DND-41 (cell line): Measurements from ENCODE around the gene PIK3C2A.

Source experiments
- ATAC-seq: fragments of 200-7000 bp; cut with Tn5 transposase; 3 replicates; pipeline ENCODE4 v1.9.1; 2021; ENCODE audit warnings: low read depth; ENCODE audit not compliant: insufficient read depth
- DNase-seq: peaks from one replicate; pipeline ENCODE4 v3.0.0-alpha.2; 2020
- H2AFZ ChIP-seq: 2 replicates; pipeline ENCODE4 v1.6.0; 2012; ENCODE audit warnings: low read depth, low read length
- H3K27ac ChIP-seq: 2 replicates; pipeline ENCODE4 v1.5.1; 2012; ENCODE audit warnings: low read length, inconsistent platforms
- H3K27me3 ChIP-seq: fragments of 200-600 bp; sonication (generic); 2 replicates; pipeline ENCODE4 v1.6.0; 2012; ENCODE audit warnings: low read length, mild to moderate bottlenecking, inconsistent platforms; ENCODE audit not compliant: insufficient read depth, poor library complexity
- H3K36me3 ChIP-seq: 2 replicates; pipeline ENCODE4 v1.5.1; 2012; ENCODE audit warnings: low read length, inconsistent platforms; ENCODE audit not compliant: insufficient read depth
- H3K4me1 ChIP-seq: 2 replicates; pipeline ENCODE4 v1.5.1; 2012; ENCODE audit warnings: mild to moderate bottlenecking, low read length; ENCODE audit not compliant: insufficient read depth
- H3K4me2 ChIP-seq: 2 replicates; pipeline ENCODE4 v1.6.0; 2012; ENCODE audit warnings: mild to moderate bottlenecking, moderate library complexity, low read length, inconsistent platforms; ENCODE audit not compliant: insufficient read depth
- H3K4me3 ChIP-seq, 2 experiments: fragments of 200-600 bp in 1 of 2; shearing (Covaris generic) in 1 of 2; 2 replicates each; pipeline ENCODE4 v1.5.1; 2012 to 2016; ENCODE audit warnings: inconsistent platforms in 2 of 2, low read length in 2 of 2, mild to moderate bottlenecking in 2 of 2, low read depth in 1 of 2, moderate library complexity in 1 of 2
- H3K79me2 ChIP-seq: 2 replicates; pipeline ENCODE4 v1.6.0; 2012; ENCODE audit warnings: low read length, inconsistent platforms; ENCODE audit not compliant: insufficient read depth
- H3K9ac ChIP-seq: 2 replicates; pipeline ENCODE4 v1.6.0; 2012; ENCODE audit warnings: low read depth, mild to moderate bottlenecking, inconsistent platforms, low read length, moderate library complexity
- H3K9me3 ChIP-seq: 2 replicates; pipeline ENCODE4 v1.5.1; 2012; ENCODE audit warnings: low read length, moderate library complexity, mild to moderate bottlenecking, inconsistent platforms; ENCODE audit not compliant: insufficient read depth, severe bottlenecking
- H4K20me1 ChIP-seq: 2 replicates; pipeline ENCODE4 v1.6.0; 2012; ENCODE audit warnings: low read length; ENCODE audit not compliant: insufficient read depth
- EZH2 ChIP-seq: IDR thresholded peaks from 3 replicates; pipeline ENCODE4 v1.6.1; 2012; ENCODE audit warnings: borderline replicate concordance, low read depth, mild to moderate bottlenecking, moderate library complexity, low read length, inconsistent platforms; ENCODE audit not compliant: severe bottlenecking
- TF ChIP-seq, protein P1 (sequence below): IDR thresholded peaks from 2 replicates; pipeline ENCODE4 v1.5.1; 2012; ENCODE audit warnings: borderline replicate concordance, low read length, moderate library complexity, mild to moderate bottlenecking; ENCODE audit not compliant: poor library complexity, severe bottlenecking; ENCODE audit errors: extremely low read depth

PIK3C2A gene

DNA sequence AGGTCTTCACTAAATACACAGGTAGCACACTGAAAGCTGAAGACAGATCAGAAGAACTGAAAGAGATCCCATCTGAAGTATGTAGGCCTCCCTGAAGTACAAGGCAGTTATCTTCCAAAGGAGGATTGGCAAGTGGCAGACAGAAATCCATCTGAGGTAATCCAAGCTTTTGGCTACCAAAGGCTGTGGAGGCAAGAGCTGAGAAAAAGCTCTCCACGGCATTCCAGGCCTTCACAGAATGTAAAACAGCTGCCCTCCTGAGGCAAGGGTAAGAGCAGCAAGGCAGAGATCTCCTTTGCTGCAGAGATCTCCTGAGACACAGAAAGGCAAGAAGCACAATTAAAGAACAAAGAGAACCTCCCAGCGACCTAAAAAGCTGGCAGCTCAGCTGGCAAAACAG is 19.1 kb downstream of the PIK3C2A start:
- Histone ChIP-seq H3K9ac (no peak overlapping the region), H3K27ac (no peak overlapping the region)

GRCh38 chr11:17186932-17187692 is 20.7 kb downstream of the PIK3C2A start:
- Histone ChIP-seq H4K20me1 (peaks cover 14% of the 10 kb centered on the region; the same call in 1 of the 2 replicates), H3K9me3 (no peaks in the 10 kb centered on the region), H3K27me3 (no peaks in the 10 kb centered on the region), H3K36me3 (peaks cover 5% of the 10 kb centered on the region; the same call in 1 of the 2 replicates), H3K4me1 (no peaks in the 10 kb centered on the region), H3K4me3 (no peak overlapping the region), H3K79me2 (peaks cover 34% of the 10 kb centered on the region), H3K27ac (no peak overlapping the region), H3K4me2 (no peak overlapping the region), H2AFZ (no peak overlapping the region), H3K9ac (no peak overlapping the region)
- no peak for TF ChIP-seq EZH2
- TF ChIP-seq, protein P1, sequence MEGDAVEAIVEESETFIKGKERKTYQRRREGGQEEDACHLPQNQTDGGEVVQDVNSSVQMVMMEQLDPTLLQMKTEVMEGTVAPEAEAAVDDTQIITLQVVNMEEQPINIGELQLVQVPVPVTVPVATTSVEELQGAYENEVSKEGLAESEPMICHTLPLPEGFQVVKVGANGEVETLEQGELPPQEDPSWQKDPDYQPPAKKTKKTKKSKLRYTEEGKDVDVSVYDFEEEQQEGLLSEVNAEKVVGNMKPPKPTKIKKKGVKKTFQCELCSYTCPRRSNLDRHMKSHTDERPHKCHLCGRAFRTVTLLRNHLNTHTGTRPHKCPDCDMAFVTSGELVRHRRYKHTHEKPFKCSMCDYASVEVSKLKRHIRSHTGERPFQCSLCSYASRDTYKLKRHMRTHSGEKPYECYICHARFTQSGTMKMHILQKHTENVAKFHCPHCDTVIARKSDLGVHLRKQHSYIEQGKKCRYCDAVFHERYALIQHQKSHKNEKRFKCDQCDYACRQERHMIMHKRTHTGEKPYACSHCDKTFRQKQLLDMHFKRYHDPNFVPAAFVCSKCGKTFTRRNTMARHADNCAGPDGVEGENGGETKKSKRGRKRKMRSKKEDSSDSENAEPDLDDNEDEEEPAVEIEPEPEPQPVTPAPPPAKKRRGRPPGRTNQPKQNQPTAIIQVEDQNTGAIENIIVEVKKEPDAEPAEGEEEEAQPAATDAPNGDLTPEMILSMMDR: no peak
- no peak for ATAC-seq
- no peak for DNase-seq

More for the DNA sequence above, 19.1 kb downstream of the PIK3C2A start:
- Histone ChIP-seq H3K4me1 (no peaks in the 10 kb centered on the region), H4K20me1 (peaks cover 12% of the 10 kb centered on the region; the same call in 1 of the 2 replicates), H3K4me3 (no peak overlapping the region), H3K36me3 (peaks cover 5% of the 10 kb centered on the region; the same call in 1 of the 2 replicates), H3K9me3 (no peaks in the 10 kb centered on the region), H2AFZ (no peak overlapping the region), H3K27me3 (no peaks in the 10 kb centered on the region), H3K4me2 (no peak overlapping the region), H3K79me2 (peaks cover 28% of the 10 kb centered on the region)
- TF ChIP-seq, protein P1: no peak
- TF ChIP-seq EZH2: no peak
- DNase-seq (no peak), ATAC-seq (no peak)

DNA sequence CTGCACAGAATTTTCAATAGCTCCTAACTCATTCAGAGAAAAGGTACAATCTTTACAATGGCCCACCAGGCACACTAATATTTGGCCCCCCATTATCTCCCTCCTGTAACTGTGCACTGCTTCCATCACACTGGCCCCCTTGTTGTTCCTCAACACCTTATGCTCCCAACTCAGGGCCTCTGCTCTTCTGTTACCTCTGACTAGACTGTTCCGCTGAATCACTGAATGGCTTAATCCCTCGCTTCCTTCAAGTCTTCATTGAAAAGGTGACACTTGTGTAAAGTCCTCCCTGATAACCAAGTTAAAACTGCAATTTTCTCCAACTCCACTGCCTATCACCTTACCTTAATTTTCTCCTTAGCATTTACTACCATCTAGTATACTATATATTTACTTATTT is 21.8 kb downstream of the PIK3C2A start:
- Histone ChIP-seq H3K4me1 (no peaks in the 10 kb centered on the region), H3K4me3 (no peak overlapping the region), H4K20me1 (peaks cover 9% of the 10 kb centered on the region; the same call in 1 of the 2 replicates), H3K79me2 (peaks cover 29% of the 10 kb centered on the region), H3K27me3 (no peaks in the 10 kb centered on the region), H3K27ac (no peak overlapping the region), H3K9ac (no peak overlapping the region), H2AFZ (no peak overlapping the region), H3K9me3 (no peaks in the 10 kb centered on the region), H3K4me2 (no peak overlapping the region), H3K36me3 (no peaks in the 10 kb centered on the region; the same call in 1 of the 2 replicates)
- TF ChIP-seq, protein P1: no peak
- ATAC-seq: no peak
- DNase-seq: no peak
